IPS-20b (cell line): Measurements from ENCODE around the gene PHTF2.

Experiments used
- H3K27ac ChIP-seq: one replicate; pipeline ENCODE4 v1.5.1; 2013; ENCODE audit warnings: low read length
- H3K27me3 ChIP-seq: 2 replicates; pipeline ENCODE4 v1.6.1; 2013; ENCODE audit warnings: mild to moderate bottlenecking, low read length, inconsistent platforms; ENCODE audit not compliant: insufficient read depth
- H3K36me3 ChIP-seq: 2 replicates; pipeline ENCODE4 v1.6.1; 2013; ENCODE audit warnings: low read depth, mild to moderate bottlenecking, inconsistent platforms, low read length, moderate library complexity; ENCODE audit not compliant: insufficient read depth
- H3K4me1 ChIP-seq: 2 replicates; pipeline ENCODE4 v1.6.1; 2013; ENCODE audit warnings: mild to moderate bottlenecking, control low read depth, inconsistent platforms, low read length, moderate library complexity; ENCODE audit not compliant: insufficient read depth
- H3K4me3 ChIP-seq: 2 replicates; pipeline ENCODE4 v1.5.1; 2013; ENCODE audit warnings: mild to moderate bottlenecking, low read length, inconsistent platforms
- H3K9ac ChIP-seq: 2 replicates; pipeline ENCODE4 v1.6.1; 2013; ENCODE audit warnings: low read depth, mild to moderate bottlenecking, inconsistent platforms, low read length, moderate library complexity
- H3K9me3 ChIP-seq: 2 replicates; pipeline ENCODE4 v1.6.1; 2013; ENCODE audit warnings: mild to moderate bottlenecking, low read depth, low read length, inconsistent platforms; ENCODE audit not compliant: insufficient read depth

Gene PHTF2

DNA sequence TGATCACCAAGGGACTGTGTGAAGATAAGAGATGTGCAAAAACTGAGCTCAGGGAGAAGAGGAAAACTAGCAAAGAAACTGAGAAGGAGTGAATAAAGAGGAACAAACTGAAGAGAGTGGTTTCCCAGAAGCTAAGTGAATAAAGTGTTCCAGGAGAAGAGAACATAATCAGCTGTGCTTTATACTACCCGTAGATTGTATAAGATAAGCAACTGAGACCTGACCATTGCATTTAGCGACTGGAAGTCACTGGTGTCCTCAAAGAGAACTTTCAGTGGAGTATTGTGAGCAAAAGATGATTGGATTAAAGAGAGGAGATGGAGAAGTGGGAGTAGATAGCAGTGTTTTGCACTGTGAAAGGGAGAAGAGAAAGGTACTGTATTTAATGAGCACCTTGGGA is 14.6 kb downstream of the PHTF2 start:
- no peak overlapping the region for H3K4me3 ChIP-seq

DNA sequence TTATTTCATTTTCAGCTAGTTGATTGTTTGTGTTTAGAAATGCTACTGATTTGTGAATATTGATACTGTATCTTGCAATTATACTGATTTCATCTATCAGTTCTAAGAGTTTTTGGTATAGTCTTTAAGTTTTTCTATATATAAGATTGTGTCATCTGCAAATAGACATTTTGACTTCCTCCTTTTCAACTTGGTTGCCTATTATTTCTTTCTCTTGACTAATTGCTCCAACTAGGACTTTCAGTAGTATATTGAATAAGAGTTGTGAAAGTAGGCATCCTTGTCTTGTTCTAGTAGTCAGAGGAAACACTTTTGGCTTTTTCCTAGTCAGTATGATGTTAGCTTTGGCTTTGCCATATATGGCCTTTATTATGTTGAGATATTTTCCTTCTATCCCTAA is 20.4 kb downstream of the PHTF2 start:
- no peaks in the 10 kb centered on the region for H3K4me1 ChIP-seq
- H3K36me3 ChIP-seq, result peaks cover 9% of the 10 kb centered on the region; the same call in 1 of the 2 replicates
- H3K9me3 ChIP-seq, result peaks cover 19% of the 10 kb centered on the region
- H3K27ac ChIP-seq, result no peak overlapping the region
- H3K27me3 ChIP-seq, result no peaks in the 10 kb centered on the region
- no peak overlapping the region for H3K9ac ChIP-seq
- no peak overlapping the region for H3K4me3 ChIP-seq

More for the DNA sequence above, 14.6 kb downstream of the PHTF2 start:
- H3K9ac ChIP-seq, result no peak overlapping the region
- no peaks in the 10 kb centered on the region for H3K4me1 ChIP-seq
- H3K36me3 ChIP-seq, result no peaks in the 10 kb centered on the region
- no peak overlapping the region for H3K27ac ChIP-seq
- H3K9me3 ChIP-seq, result no peaks in the 10 kb centered on the region
- H3K27me3 ChIP-seq, result no peaks in the 10 kb centered on the region

DNA sequence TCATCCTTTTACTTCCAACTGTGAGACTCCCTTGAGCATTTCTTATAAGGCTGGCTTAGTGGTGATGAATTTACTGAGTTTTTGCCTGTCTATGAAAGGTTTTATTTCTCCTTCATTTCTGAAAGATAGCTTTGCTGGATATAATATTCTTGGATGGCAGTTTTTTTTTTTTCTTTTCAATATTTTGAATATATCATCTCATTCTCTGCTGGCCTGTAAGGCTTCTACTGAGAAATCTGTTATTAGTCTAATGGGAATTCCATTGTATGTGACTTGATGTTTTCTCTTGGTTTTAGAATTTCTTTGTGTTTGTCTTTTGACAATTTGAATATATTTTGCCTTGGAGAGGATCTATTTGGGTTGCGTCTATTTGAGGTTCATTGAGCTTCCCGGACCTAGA is 22.4 kb downstream of the PHTF2 start:
- no peak overlapping the region for H3K9ac ChIP-seq
- no peaks in the 10 kb centered on the region for H3K27me3 ChIP-seq
- peaks cover 9% of the 10 kb centered on the region; the same call in 1 of the 2 replicates for H3K36me3 ChIP-seq
- H3K4me3 ChIP-seq, result no peak overlapping the region
- no peak overlapping the region for H3K27ac ChIP-seq
- peaks cover 19% of the 10 kb centered on the region for H3K9me3 ChIP-seq
- no peaks in the 10 kb centered on the region for H3K4me1 ChIP-seq

DNA sequence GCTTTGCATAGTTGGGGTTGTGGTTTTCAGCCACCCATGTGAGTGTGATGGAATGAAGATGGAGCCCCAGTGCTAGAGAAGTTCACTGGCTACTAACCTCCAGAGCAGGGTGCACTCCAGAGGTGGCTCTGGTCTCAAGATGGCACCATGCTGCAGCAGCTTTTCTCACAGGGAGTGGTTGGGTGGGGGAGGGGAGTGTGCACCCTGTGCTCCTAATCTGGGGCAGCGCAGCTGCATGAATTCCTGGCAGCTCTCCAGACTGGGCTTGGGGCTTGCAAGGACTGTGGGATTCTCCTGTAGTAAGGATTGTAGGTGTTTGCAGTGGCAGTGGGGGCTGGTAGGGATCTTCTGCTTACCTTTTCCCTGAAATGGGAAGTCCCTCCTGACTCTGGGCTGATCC is 23.7 kb downstream of the PHTF2 start:
- Histone ChIP-seq H3K27ac (no peak overlapping the region), H3K9ac (no peak overlapping the region), H3K9me3 (peaks cover 19% of the 10 kb centered on the region), H3K36me3 (peaks cover 9% of the 10 kb centered on the region; the same call in 1 of the 2 replicates), H3K4me3 (no peak overlapping the region), H3K4me1 (no peaks in the 10 kb centered on the region), H3K27me3 (no peaks in the 10 kb centered on the region)

DNA sequence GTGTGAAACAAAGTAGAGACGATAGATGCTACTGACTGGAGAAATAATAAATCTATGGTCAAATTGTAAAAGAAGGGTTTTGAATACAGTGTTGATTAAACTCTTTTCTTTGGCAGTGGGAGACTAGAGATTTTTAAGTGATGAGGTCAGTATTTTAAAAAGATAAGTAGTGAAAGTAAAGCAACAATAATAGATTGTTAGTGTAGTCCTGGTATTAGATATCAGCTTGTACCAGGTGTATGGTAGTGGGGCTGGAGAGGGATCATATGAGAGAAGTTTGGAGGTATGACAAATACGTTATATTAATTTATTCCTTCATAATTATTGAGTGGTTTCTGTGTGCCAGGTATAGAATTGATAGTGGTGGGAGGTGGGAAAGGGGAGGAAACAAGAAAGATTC is 25.2 kb downstream of the PHTF2 start:
- no peak overlapping the region for H3K4me3 ChIP-seq
- H3K36me3 ChIP-seq, result peaks cover 9% of the 10 kb centered on the region; the same call in 1 of the 2 replicates
- peaks cover 19% of the 10 kb centered on the region for H3K9me3 ChIP-seq
- H3K27me3 ChIP-seq, result no peaks in the 10 kb centered on the region
- no peak overlapping the region for H3K27ac ChIP-seq
- no peak overlapping the region for H3K9ac ChIP-seq
- H3K4me1 ChIP-seq, result no peaks in the 10 kb centered on the region

DNA sequence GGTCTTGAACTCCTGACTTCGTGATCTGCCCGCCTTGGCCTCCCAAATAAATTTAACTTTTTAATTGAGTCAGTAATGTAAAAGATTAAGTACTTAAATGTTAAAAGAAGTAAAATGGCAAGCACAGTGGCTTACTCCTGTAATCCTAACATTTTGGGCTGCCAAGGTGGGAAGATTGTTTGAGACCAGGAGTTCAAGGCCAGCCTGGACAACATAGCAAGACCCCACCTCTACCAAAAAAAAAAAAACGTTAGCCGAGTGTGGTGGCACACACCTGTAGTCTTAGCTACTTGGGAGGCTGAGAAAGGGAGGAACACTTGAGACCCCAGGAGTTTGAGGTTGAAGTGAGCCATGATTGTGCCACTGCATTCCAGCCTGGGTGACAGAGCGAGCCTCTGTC is 26.1 kb downstream of the PHTF2 start:
- Histone ChIP-seq H3K27ac (no peak overlapping the region), H3K4me3 (no peak overlapping the region), H3K27me3 (no peaks in the 10 kb centered on the region), H3K9me3 (peaks cover 19% of the 10 kb centered on the region), H3K4me1 (no peaks in the 10 kb centered on the region), H3K9ac (no peak overlapping the region), H3K36me3 (peaks cover 9% of the 10 kb centered on the region; the same call in 1 of the 2 replicates)

DNA sequence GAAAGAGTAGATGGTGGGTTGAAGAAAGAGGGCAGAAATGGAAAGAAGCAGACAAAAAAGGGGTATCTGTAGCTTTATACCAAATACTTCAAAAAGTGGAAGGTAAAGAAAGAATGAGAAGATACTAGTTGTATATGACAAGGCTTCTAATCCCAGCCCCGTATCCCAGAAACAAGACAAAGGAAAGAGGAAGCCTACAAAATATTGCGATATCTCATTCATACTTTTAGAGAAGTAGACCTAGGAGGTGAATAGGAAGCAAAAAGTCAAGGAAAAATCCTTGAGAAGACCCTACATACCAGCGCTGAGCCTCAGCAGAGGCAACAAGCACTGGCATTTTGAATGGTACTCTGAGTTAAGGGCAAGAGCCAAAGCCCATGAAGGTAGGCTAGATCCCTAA is 26.6 kb downstream of the PHTF2 start:
- H3K36me3 ChIP-seq, result peaks cover 7% of the 10 kb centered on the region; the same call in 1 of the 2 replicates
- H3K27ac ChIP-seq, result no peak overlapping the region
- no peaks in the 10 kb centered on the region for H3K4me1 ChIP-seq
- no peaks in the 10 kb centered on the region for H3K27me3 ChIP-seq
- H3K9me3 ChIP-seq, result peaks cover 17% of the 10 kb centered on the region
- no peak overlapping the region for H3K9ac ChIP-seq
- no peak overlapping the region for H3K4me3 ChIP-seq

DNA sequence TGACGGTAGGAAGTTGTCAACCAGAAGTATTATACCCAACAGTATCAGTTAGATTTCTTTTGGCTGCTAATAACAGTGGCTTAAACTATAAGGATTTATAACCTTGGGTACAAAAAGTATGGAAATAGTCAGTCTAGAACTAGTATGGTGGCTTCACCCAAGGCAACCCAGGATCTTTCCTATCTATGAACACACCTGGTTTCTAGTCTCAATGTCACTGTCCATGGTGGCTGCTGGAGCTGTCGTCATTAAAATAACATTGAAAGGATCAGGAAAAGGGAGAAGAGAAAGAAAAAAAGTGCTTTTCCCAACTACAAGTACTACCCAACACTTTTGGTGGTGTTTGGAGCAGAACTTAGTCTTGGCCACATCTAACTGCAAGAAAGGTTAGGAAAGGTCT is 27.7 kb downstream of the PHTF2 start:
- Histone ChIP-seq H3K27ac (no peak overlapping the region), H3K4me3 (no peak overlapping the region), H3K36me3 (no peaks in the 10 kb centered on the region), H3K9me3 (peaks cover 5% of the 10 kb centered on the region), H3K9ac (no peak overlapping the region), H3K27me3 (no peaks in the 10 kb centered on the region), H3K4me1 (no peaks in the 10 kb centered on the region)

DNA sequence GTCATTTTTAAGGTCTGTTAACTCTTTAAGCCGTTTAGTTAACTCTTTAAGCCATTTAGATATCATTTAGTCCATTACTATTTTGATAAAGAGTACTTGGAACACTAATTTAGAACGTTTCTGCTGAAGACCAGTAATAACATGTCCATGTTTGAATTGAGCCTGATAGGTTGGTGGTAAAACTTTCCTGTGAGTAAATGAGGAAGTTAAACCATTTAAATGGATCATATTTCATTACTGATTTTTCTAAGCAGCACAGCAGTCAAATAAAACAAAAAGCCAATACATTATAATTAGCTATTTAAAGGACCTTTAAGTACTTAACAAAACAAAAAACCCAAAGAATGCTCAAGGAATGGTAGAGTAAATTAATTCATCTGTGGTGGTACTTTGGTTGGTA is 29.4 kb downstream of the PHTF2 start:
- Histone ChIP-seq H3K4me1 (no peaks in the 10 kb centered on the region), H3K9ac (no peak overlapping the region), H3K27ac (no peak overlapping the region), H3K36me3 (no peaks in the 10 kb centered on the region), H3K9me3 (no peaks in the 10 kb centered on the region), H3K4me3 (no peak overlapping the region), H3K27me3 (no peaks in the 10 kb centered on the region)

DNA sequence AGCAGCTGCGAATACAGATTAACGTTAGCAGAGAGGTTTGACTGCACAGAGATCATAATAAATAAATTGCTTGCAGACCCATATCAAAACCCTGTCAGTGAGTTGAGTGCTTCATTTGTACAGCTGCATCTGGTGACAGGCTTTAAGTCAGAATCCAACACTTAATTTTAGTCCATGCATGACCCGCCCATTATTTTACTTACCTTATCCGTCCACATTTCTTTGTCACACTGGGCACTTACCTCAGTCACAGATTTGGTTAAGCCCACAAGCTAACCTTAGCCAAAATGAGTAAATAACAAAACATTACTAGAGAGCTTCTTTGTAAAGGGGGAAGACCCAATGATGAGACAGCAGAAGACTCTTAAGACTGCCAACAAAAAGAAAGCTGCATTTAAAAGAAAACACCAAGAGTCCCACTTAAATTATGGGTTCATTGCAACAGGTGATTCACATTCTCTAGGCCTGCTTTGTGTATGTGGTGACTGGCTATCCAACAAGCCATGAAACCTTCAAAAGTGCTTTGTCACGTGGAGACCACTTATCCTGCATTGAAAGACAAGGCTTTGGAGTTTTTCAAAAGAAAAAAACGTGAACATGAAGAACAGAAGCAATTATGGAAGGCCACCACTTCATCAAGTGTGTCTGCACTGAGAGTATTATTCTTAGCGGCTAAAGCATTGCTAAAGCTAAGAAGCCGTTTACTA is 32.2 kb downstream of the PHTF2 start:
- no peak overlapping the region for H3K27ac ChIP-seq
- H3K4me1 ChIP-seq, result no peaks in the 10 kb centered on the region
- no peak overlapping the region for H3K4me3 ChIP-seq
- no peaks in the 10 kb centered on the region for H3K36me3 ChIP-seq
- no peak overlapping the region for H3K9ac ChIP-seq
- no peaks in the 10 kb centered on the region for H3K27me3 ChIP-seq
- H3K9me3 ChIP-seq, result no peaks in the 10 kb centered on the region

DNA sequence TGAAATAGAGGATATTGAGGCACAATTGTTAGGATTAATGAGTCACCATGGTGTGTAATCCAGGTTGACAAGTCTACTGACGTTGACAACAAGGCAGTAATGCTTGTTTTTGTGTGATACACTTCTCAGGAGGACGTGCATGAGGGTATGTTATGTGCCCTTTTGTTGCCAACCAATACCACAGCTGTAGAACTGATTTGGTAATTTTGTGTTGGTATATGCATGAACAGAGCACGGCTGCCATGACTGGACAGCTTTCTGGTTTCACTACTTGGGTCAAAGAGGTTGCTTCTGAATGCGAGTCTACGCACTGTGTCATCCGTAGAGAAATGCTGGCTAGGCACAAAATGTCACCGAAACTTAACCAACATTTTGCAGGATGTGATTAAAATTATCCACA is 32.9 kb downstream of the PHTF2 start:
- H3K27me3 ChIP-seq, result no peaks in the 10 kb centered on the region
- no peak overlapping the region for H3K4me3 ChIP-seq
- no peak overlapping the region for H3K9ac ChIP-seq
- H3K4me1 ChIP-seq, result no peaks in the 10 kb centered on the region
- no peaks in the 10 kb centered on the region for H3K36me3 ChIP-seq
- H3K27ac ChIP-seq, result no peak overlapping the region
- no peaks in the 10 kb centered on the region for H3K9me3 ChIP-seq

DNA sequence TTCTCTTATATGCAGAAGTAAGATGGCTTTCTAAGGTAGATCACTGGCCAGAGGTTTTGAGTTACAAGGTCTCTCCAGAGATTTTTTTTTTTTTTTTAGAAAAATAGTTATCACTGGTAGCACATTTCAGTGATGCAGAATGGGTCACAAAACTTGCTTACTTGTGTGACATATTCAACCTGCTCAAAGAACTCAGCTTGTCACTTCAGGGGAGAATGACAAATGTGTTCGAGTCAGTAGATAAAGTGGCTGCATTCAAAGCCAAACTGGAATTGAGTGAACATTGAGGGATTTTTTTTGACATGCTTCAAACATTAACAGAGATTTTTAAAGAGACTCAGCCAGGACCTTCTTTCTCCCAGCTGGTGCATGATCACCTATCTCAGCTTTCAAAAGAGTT is 33.4 kb downstream of the PHTF2 start:
- Histone ChIP-seq H3K27ac (no peak overlapping the region), H3K36me3 (no peaks in the 10 kb centered on the region), H3K9ac (no peak overlapping the region), H3K27me3 (no peaks in the 10 kb centered on the region), H3K4me1 (no peaks in the 10 kb centered on the region), H3K4me3 (no peak overlapping the region), H3K9me3 (no peaks in the 10 kb centered on the region)
